IPS-20b (cell line): ENCODE results near the gene SREBF2.
"Not testable (repeated sequence)": the region's sequence is repeated elsewhere in the genome, so short reads cannot be mapped to it uniquely, and the experiment has no call there.

Source experiments
- H3K27ac ChIP-seq: one replicate; pipeline ENCODE4 v1.5.1; 2013; ENCODE audit warnings: low read length
- H3K27me3 ChIP-seq: 2 replicates; pipeline ENCODE4 v1.6.1; 2013; ENCODE audit warnings: mild to moderate bottlenecking, low read length, inconsistent platforms; ENCODE audit not compliant: insufficient read depth
- H3K36me3 ChIP-seq: 2 replicates; pipeline ENCODE4 v1.6.1; 2013; ENCODE audit warnings: low read depth, mild to moderate bottlenecking, inconsistent platforms, low read length, moderate library complexity; ENCODE audit not compliant: insufficient read depth
- H3K4me1 ChIP-seq: 2 replicates; pipeline ENCODE4 v1.6.1; 2013; ENCODE audit warnings: mild to moderate bottlenecking, control low read depth, inconsistent platforms, low read length, moderate library complexity; ENCODE audit not compliant: insufficient read depth
- H3K4me3 ChIP-seq: 2 replicates; pipeline ENCODE4 v1.5.1; 2013; ENCODE audit warnings: mild to moderate bottlenecking, low read length, inconsistent platforms
- H3K9ac ChIP-seq: 2 replicates; pipeline ENCODE4 v1.6.1; 2013; ENCODE audit warnings: low read depth, mild to moderate bottlenecking, inconsistent platforms, low read length, moderate library complexity
- H3K9me3 ChIP-seq: 2 replicates; pipeline ENCODE4 v1.6.1; 2013; ENCODE audit warnings: mild to moderate bottlenecking, low read depth, low read length, inconsistent platforms; ENCODE audit not compliant: insufficient read depth

SREBF2 gene

DNA sequence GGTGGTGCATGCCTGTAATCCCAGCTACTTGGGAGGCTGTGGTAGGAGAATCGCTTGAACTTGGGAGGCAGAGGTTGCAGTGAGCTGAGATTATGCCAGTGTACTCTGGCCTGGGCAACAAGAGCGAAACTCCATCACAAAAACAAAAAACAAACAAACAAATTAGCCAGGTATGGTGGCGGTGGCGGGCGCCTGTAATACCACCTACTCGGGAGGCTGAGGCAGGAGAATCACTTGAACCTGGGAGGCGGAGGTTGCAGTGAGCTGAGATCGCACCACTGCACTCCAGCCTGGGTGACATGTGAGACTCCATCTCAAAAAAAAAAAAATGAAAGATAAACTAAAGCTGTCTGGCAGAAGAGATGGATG lies 116.0 kb downstream of the SREBF2 start:
- H3K4me1 ChIP-seq = peaks cover 12% of the 10 kb centered on the region; the same call in 1 of the 2 replicates
- not testable (repeated sequence) for H3K27me3 ChIP-seq, H3K27ac ChIP-seq, H3K9ac ChIP-seq, H3K9me3 ChIP-seq, H3K4me3 ChIP-seq
- peaks cover 13% of the 10 kb centered on the region for H3K36me3 ChIP-seq

DNA sequence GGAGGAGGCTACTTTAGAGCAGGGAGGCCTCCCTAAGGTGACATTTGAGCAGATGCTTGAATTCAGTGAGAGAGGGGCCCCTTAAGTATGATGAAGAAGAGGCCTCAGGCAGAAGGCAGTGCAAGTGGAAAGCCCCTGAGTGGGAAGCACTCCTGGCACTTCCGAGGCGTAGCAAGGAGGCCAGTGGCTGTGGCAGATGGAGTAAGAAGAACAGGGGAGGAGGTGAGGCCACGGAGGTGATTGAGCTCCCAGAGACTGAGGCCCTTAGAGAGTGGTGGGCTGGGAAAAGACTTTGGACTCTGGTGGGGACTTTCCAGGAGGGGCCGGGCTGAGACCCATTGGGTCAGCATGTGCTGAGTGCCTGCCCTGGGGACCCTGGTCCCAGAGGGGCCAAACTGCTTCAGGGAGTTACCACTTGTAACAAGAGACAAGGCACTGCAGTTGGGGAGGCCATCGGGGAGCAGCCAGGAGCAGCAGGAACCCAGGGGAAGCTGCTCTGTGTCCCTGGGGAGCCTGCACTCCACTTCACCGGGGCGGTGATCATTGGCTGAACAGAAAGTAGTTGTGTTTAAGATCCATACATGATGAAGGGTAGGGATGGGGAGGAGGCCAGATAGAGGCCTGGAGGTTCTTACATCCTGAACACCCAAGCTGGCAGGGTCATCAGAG lies 116.5 kb downstream of the SREBF2 start:
- Histone ChIP-seq H3K36me3 (peaks cover 8% of the 10 kb centered on the region), H3K27ac (no peak overlapping the region), H3K4me3 (no peak overlapping the region), H3K4me1 (peaks cover 12% of the 10 kb centered on the region; the same call in 1 of the 2 replicates), H3K9me3 (no peaks in the 10 kb centered on the region), H3K9ac (no peak overlapping the region), H3K27me3 (no peaks in the 10 kb centered on the region)

DNA sequence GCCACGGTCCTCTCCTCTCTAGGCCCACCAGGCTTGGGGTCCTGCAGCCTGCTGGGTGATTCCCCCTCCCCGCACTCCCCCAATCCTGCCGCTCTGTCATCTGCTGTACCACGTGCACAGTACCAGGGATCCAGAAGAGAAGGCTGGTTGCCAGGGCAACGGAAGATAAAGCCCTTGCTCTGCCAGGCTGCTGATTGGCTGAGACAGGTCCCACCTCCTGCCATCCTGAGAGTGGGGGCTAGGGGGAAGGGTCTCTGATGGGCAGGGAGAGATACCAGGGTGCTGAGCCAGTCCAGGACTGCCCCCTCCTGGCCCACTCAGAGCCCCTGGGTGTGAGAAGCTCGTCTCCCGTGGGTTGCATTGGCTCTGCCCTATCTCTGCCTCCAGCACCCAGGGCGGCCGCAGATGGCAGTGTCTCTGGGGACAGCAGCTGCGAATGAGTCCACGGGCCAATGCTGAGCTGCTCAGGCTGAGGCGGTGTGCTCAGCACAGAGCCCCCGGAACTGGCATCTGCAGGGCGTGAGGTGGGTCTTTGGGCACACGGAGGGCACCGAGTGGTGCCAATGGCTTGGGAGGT lies 119.1 kb downstream of the SREBF2 start, which contains the start of gene SMIM45:
TSS of gene SMIM45 (plus strand) at position 253 of the 577 bp plus-strand sequence.
- Histone ChIP-seq H3K9me3 (no peaks in the 10 kb centered on the region), H3K27ac (no peak within 1 kb of the TSS), H3K36me3 (no peaks in the 10 kb centered on the region), H3K27me3 (no peaks in the 10 kb centered on the region), H3K4me3 (peak within 1 kb of the TSS; percentile 26), H3K9ac (no peak within 1 kb of the TSS; the same call in 1 of the 2 replicates), H3K4me1 (peaks cover 12% of the 10 kb centered on the region; the same call in 1 of the 2 replicates)

DNA sequence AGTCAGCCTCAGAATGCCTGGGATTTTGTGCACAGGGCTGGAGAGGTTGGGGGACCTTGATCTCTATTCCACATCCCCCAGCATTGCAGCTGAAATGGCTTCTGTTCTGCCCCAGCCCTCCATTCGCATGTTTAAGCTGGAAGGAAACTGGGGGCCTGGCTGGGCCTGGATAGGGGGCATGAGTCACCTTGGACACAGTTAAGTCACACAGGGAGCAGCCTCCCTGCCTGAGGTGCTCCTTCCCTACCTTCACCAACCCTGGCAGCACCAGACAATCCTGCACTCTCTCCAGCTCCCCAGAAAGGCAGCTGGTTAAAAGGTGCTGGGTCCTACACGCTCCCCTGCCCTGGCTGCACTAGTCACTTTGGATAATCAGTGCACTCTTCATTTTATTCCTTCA lies 119.8 kb downstream of the SREBF2 start:
- Histone ChIP-seq H3K4me3 (no peak overlapping the region), H3K4me1 (peaks cover 12% of the 10 kb centered on the region; the same call in 1 of the 2 replicates), H3K9me3 (no peaks in the 10 kb centered on the region), H3K36me3 (no peaks in the 10 kb centered on the region), H3K27me3 (no peaks in the 10 kb centered on the region), H3K9ac (no peak overlapping the region), H3K27ac (no peak overlapping the region)
